Thyroid gland (tissue), 4 donors: ENCODE measurements around the gene RPTN. TPM values are rescaled to one million over a fixed set of nuclear protein-coding genes. Genes with fewer than 3 reads are reported as not detected.

Source experiments
- DNase-seq, 2 donors: peaks; one replicate each; pipeline ENCODE4 v3.0.0-alpha.2; 2019
- H3K27ac ChIP-seq, 3 donors: fragments of 200-600 bp; sonication (generic); 1 replicate in 2 of 3; 2 replicates in 1 of 3; pipeline ENCODE4 v1.5.1; 2016 to 2019; ENCODE audit warnings: mild to moderate bottlenecking in 1 of 3, moderate library complexity in 1 of 3
- H3K27me3 ChIP-seq: fragments of 200-600 bp; sonication (generic); one replicate; pipeline ENCODE4 v1.5.1; 2019
- H3K36me3 ChIP-seq, 2 donors: fragments of 200-600 bp; sonication (generic); one replicate each; pipeline ENCODE4 v1.5.1; 2016 to 2019
- H3K4me1 ChIP-seq, 2 donors: fragments of 200-600 bp; sonication (generic); one replicate each; pipeline ENCODE4 v1.5.1; 2017 to 2019
- H3K4me3 ChIP-seq, 3 donors: fragments of 200-600 bp; sonication (generic); replicated peaks in 1 of 3; 1 replicate in 2 of 3; 2 replicates in 1 of 3; pipeline ENCODE4 v1.5.1; 2016; ENCODE audit warnings: mild to moderate bottlenecking in 1 of 3
- H3K9me3 ChIP-seq: fragments of 200-600 bp; sonication (generic); one replicate; pipeline ENCODE4 v1.5.1; 2017
- CTCF ChIP-seq, 6 experiments: fragments of 200-600 bp in 3 of 6; fragments of 450-650 bp in 3 of 6; sonication (generic) in 3 of 6; IDR thresholded peaks; one replicate each; pipeline ENCODE4 v1.5.1; 2016 to 2019; ENCODE audit warnings: antibody characterized with exemption in 6 of 6, mild to moderate bottlenecking in 2 of 6, inconsistent platforms in 1 of 6, moderate library complexity in 1 of 6
- POLR2A ChIP-seq, 2 donors: fragments of 450-650 bp; IDR thresholded peaks; one replicate each; pipeline ENCODE4 v1.6.1; 2017; ENCODE audit warnings: antibody characterized with exemption in 2 of 2, mild to moderate bottlenecking in 2 of 2, moderate library complexity in 1 of 2
- WGBS, 2 donors: methylation state at CpG; one replicate each; pipeline ENCODE4 v1.1.5; 2017; 5-methylcytosine and 5-hydroxymethylcytosine counted together
- intact Hi-C: fragments of 100-400 bp; cut with DNase I; formaldehyde crosslinking; loops from one replicate; pipeline ENCODE4 v1.15.1; 2023
- total RNA-seq, 4 donors: library from RNA; depleted of rRNA; stranded (reverse); fragments of >200 nt; gene quantifications; one replicate each; pipeline ENCODE4 v1.2.3, GENCODE V29; 2016

Gene RPTN
- total RNA-seq, result not detected

- TF ChIP-seq POLR2A (IDR thresholded peaks at IDR 0.05) (no peak), CTCF (IDR thresholded peaks at IDR 0.05) (no peak)
- no peak within 1 kb of the TSS for H3K27ac ChIP-seq
- no peaks in the 10 kb centered on the region for H3K9me3 ChIP-seq
- H3K4me1 ChIP-seq, result no peaks in the 10 kb centered on the region
- H3K27me3 ChIP-seq, result no peaks in the 10 kb centered on the region
- no peak for DNase-seq
- intact Hi-C loops, result no loop called here
- H3K4me3 ChIP-seq, result no peak within 1 kb of the TSS
- 77 to 83% methylated on average over 1 of the region's 1 CpG for WGBS, 2 donors
- H3K36me3 ChIP-seq, result no peaks in the 10 kb centered on the region
These were observed at the start of gene RPTN for GRCh38 chr1:152159144-152159543. TSS of gene RPTN (minus strand) at chr1:152159228. CDS start at chr1:152157889, 1,339 bp downstream.

DNA sequence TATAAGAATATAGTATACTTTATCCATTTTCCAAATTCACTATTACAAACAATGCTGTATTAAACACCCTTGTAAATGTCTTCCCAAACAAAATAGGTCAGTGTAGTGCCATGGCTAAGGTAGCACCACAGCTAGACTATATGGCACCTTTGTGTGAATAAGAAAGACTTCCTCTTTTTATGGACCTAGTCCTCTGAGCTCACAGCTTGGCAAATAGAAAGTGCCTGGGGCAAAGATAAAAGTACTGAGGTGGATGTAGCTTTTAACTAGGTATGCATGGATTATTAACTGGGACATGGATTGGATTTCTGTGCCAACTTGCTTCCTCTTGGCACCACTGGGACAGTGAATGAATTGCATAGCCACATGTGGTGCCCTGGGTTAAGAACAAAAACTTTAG lies 40.0 kb upstream of the RPTN start:
- no peak for TF ChIP-seq POLR2A (IDR thresholded peaks at IDR 0.05)
- TF ChIP-seq CTCF (IDR thresholded peaks at IDR 0.05), result no peak
- intact Hi-C loops, result no loop called here

GRCh38 chr1:152197361-152197941 lies 38.4 kb upstream of the RPTN start:
- DNase-seq, result no peak
- Histone ChIP-seq H3K27ac (no peak overlapping the region), H3K4me3 (no peak overlapping the region), H3K36me3 (no peaks in the 10 kb centered on the region), H3K9me3 (no peaks in the 10 kb centered on the region), H3K27me3 (no peaks in the 10 kb centered on the region), H3K4me1 (no peaks in the 10 kb centered on the region)
- no peak for TF ChIP-seq CTCF (IDR thresholded peaks at IDR 0.05)
- TF ChIP-seq POLR2A (IDR thresholded peaks at IDR 0.05), result no peak
- intact Hi-C loops, result no loop called here

More for the DNA sequence above, 40.0 kb upstream of the RPTN start:
- Histone ChIP-seq H3K4me1 (no peaks in the 10 kb centered on the region), H3K4me3 (no peak overlapping the region), H3K36me3 (no peaks in the 10 kb centered on the region), H3K27me3 (no peaks in the 10 kb centered on the region), H3K9me3 (no peaks in the 10 kb centered on the region), H3K27ac (no peak overlapping the region)
- no peak for DNase-seq

DNA sequence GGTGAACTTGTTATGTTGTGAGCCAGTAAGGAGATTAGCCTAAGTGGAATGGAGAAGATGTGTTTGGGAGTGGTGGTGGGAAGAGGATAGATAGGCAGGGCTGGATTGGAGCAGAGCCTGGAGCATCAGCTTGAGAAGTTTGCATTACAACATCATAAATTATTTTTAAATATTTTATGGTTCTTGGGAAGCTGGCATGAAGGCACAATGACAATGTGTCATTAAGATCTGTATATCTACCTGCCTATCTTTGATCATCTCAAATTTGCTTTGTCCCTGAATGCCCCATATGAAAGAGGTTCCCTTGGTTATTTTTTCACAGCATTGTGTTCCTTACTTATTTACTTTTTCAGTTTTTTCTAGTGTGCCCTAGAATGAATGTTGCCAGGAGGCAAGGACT lies 32.7 kb upstream of the RPTN start:
- Histone ChIP-seq H3K27ac (no peak overlapping the region), H3K4me1 (peaks cover 0 to 4% of the 10 kb centered on the region in 2 donors), H3K4me3 (no peak overlapping the region), H3K9me3 (no peaks in the 10 kb centered on the region), H3K27me3 (no peaks in the 10 kb centered on the region), H3K36me3 (no peaks in the 10 kb centered on the region)
- DNase-seq, result no peak
- intact Hi-C loops, result loop anchor here (5.0 kb wide), 1 partner anchor 251 kb away; no protein-coding TSS in a partner anchor
- TF ChIP-seq POLR2A (IDR thresholded peaks at IDR 0.05) (no peak), CTCF (IDR thresholded peaks at IDR 0.05) (no peak)

DNA sequence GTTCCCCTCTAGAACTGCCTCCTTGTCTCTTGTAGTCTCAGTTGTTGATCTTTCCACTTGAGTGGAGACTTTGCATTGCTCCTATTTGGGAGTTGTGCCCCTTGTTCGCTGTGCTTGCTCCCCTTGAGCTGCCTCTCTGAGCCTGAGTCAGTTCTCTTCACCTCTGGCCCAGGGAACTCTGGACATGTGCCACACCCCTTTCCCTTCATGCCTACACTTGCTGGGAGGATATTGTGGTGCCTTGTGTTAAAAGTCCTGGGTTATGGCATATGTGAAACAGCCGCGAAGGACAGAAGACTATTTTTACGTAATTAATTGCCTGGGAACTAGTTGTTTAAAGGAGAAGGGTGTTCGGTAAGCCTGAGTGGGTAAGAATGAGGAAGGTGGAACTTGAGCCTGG lies 32.2 kb upstream of the RPTN start:
- intact Hi-C loops, result loop anchor here (5.0 kb wide), 1 partner anchor 251 kb away; no protein-coding TSS in a partner anchor
- Histone ChIP-seq H3K9me3 (no peaks in the 10 kb centered on the region), H3K27ac (no peak overlapping the region), H3K4me3 (no peak overlapping the region), H3K27me3 (no peaks in the 10 kb centered on the region), H3K4me1 (peaks cover 0 to 4% of the 10 kb centered on the region in 2 donors), H3K36me3 (no peaks in the 10 kb centered on the region)
- WGBS, 2 donors, result 72 to 76% methylated on average over 5 of the region's 5 CpGs
- no peak for TF ChIP-seq POLR2A (IDR thresholded peaks at IDR 0.05)
- TF ChIP-seq CTCF (IDR thresholded peaks at IDR 0.05), result no peak
- DNase-seq, result no peak
